H1 (cell line): Measurements from ENCODE around the gene FAH. TPM values are rescaled to one million over a fixed set of nuclear protein-coding genes. Genes with fewer than 3 reads are reported as not detected.

Source experiments
- CTCF ChIA-PET: fragments of 300-600 bp; sonication (Branson Sonifier 250); formaldehyde crosslinking; loops from one replicate; lab custom pipeline; 2021; ENCODE audit not compliant: partially characterized antibody; lab: Charles Lee
- POLR2A ChIA-PET: fragments of 300-600 bp; sonication (Branson Sonifier 250); formaldehyde crosslinking; loops from one replicate; lab custom pipeline; 2021; ENCODE audit warnings: inconsistent platforms; ENCODE audit not compliant: partially characterized antibody; lab: Charles Lee
- DNase-seq, 2 experiments: peaks; one replicate each; pipeline versions ENCODE4 v3.0.0 to v3.0.0-alpha.2; 2010 to 2022; ENCODE audit warnings: low spot score in 2 of 2, low read depth in 1 of 2, mixed read lengths in 1 of 2
- FAIRE-seq: peaks from 2 replicates; lab custom pipeline; 2011; peaks lifted over from hg19 to GRCh38; lab: Jason Lieb, UNC
- H2AFZ ChIP-seq: 2 replicates; pipeline ENCODE4 v1.8.1; 2012; ENCODE audit warnings: low read length, inconsistent platforms
- H2AK5ac ChIP-seq: 2 replicates; pipeline ENCODE4 v1.6.1; 2013; ENCODE audit warnings: low read depth, low read length
- H2BK120ac ChIP-seq: replicated peaks from 2 replicates; pipeline ENCODE3; 2013; ENCODE audit warnings: low read depth, low read length, inconsistent platforms
- H2BK12ac ChIP-seq: 2 replicates; pipeline ENCODE4 v1.6.1; 2013; ENCODE audit warnings: low read depth, low read length
- H2BK15ac ChIP-seq: 2 replicates; pipeline ENCODE4 v1.6.1; 2013; ENCODE audit warnings: low read length
- H2BK20ac ChIP-seq: 2 replicates; pipeline ENCODE4 v1.6.1; 2013; ENCODE audit warnings: low read length
- H2BK5ac ChIP-seq: 2 replicates; pipeline ENCODE4 v1.6.1; 2013; ENCODE audit warnings: low read depth, low read length
- H3K14ac ChIP-seq: 2 replicates; pipeline ENCODE4 v1.6.1; 2013; ENCODE audit warnings: inconsistent platforms; ENCODE audit not compliant: insufficient read length
- H3K18ac ChIP-seq: 2 replicates; pipeline ENCODE4 v1.6.1; 2013; ENCODE audit warnings: low read length; ENCODE audit errors: extremely low read depth
- H3K23ac ChIP-seq: 2 replicates; pipeline ENCODE4 v1.6.1; 2013; ENCODE audit warnings: inconsistent platforms; ENCODE audit not compliant: insufficient read length
- H3K23me2 ChIP-seq: 2 replicates; pipeline ENCODE4 v1.6.1; 2013; ENCODE audit warnings: low read depth, low read length
- H3K27ac ChIP-seq: 2 replicates; pipeline ENCODE4 v1.6.1; 2011; ENCODE audit warnings: low read depth, low read length, inconsistent platforms
- H3K27me3 ChIP-seq, 4 experiments: replicated peaks in 1 of 4; 1 replicate in 1 of 4; 2 replicates in 3 of 4; pipeline versions ENCODE4 v1.6.1 to v1.8.1; 2011 to 2013; ENCODE audit warnings: low read length in 3 of 4, mild to moderate bottlenecking in 3 of 4, inconsistent platforms in 2 of 4, mixed read lengths in 2 of 4, moderate library complexity in 1 of 4; ENCODE audit not compliant: control insufficient read depth in 3 of 4, insufficient read depth in 3 of 4; ENCODE audit errors: extremely low read depth in 1 of 4
- H3K36me3 ChIP-seq, 4 experiments: 2 replicates each; pipeline versions ENCODE4 v1.6.1 to v1.8.1; 2011 to 2013; ENCODE audit warnings: mild to moderate bottlenecking in 4 of 4, low read length in 3 of 4, moderate library complexity in 2 of 4, control low read depth in 1 of 4, inconsistent platforms in 1 of 4; ENCODE audit not compliant: insufficient read depth in 4 of 4, control insufficient read depth in 2 of 4
- H3K4ac ChIP-seq: replicated peaks from 2 replicates; pipeline ENCODE3; 2013; ENCODE audit warnings: low read length, low read depth, mixed read lengths, inconsistent platforms; ENCODE audit not compliant: insufficient read length
- H3K4me1 ChIP-seq, 4 experiments: replicated peaks in 1 of 4; 1 replicate in 1 of 4; 2 replicates in 3 of 4; pipeline versions ENCODE4 v1.6.1 to v1.8.1; 2011 to 2013; ENCODE audit warnings: low read length in 3 of 4, inconsistent platforms in 2 of 4, mixed read lengths in 1 of 4; ENCODE audit not compliant: insufficient read depth in 4 of 4, control insufficient read depth in 3 of 4
- H3K4me2 ChIP-seq, 2 experiments: 2 replicates each; pipeline versions ENCODE4 v1.6.1 to v1.8.1; 2011 to 2013; ENCODE audit warnings: low read depth in 2 of 2, low read length in 2 of 2, control low read depth in 1 of 2, inconsistent platforms in 1 of 2, mild to moderate bottlenecking in 1 of 2; ENCODE audit not compliant: insufficient read depth in 1 of 2
- H3K4me3 ChIP-seq, 4 experiments: fragments of 200-600, 300-600 bp in 1 of 4; sonication (generic), shearing (Covaris generic), sonication (Bioruptor Twin) in 1 of 4; 2 replicates each; pipeline versions ENCODE4 v1.5.1 to v1.8.1; 2011 to 2016; ENCODE audit warnings: low read length in 4 of 4, low read depth in 3 of 4, control low read depth in 2 of 4, inconsistent platforms in 2 of 4, mild to moderate bottlenecking in 2 of 4, mixed read lengths in 1 of 4, moderate library complexity in 1 of 4; ENCODE audit not compliant: insufficient read depth in 2 of 4; ENCODE audit errors: extremely low read depth in 1 of 4
- H3K56ac ChIP-seq: replicated peaks from 2 replicates; pipeline ENCODE3; 2013; ENCODE audit warnings: low read depth, mild to moderate bottlenecking, mixed read lengths, low read length, inconsistent platforms; ENCODE audit not compliant: insufficient read length
- H3K79me1 ChIP-seq: 2 replicates; pipeline ENCODE4 v1.6.1; 2013; ENCODE audit warnings: low read depth, low read length, control low read depth
- H3K79me2 ChIP-seq, 2 experiments: 2 replicates each; pipeline versions ENCODE4 v1.6.1 to v1.8.1; 2012 to 2013; ENCODE audit warnings: low read length in 2 of 2, mild to moderate bottlenecking in 2 of 2, inconsistent platforms in 1 of 2; ENCODE audit not compliant: insufficient read depth in 2 of 2, control insufficient read depth in 1 of 2
- H3K9ac ChIP-seq, 4 experiments: replicated peaks in 1 of 4; 1 replicate in 1 of 4; 2 replicates in 3 of 4; pipeline versions ENCODE4 v1.6.1 to v1.8.1; 2011 to 2013; ENCODE audit warnings: low read depth in 3 of 4, low read length in 3 of 4, control low read depth in 2 of 4, mild to moderate bottlenecking in 2 of 4, moderate library complexity in 2 of 4, inconsistent platforms in 1 of 4; ENCODE audit errors: extremely low read depth in 1 of 4
- H3K9me3 ChIP-seq, 2 experiments: 2 replicates each; pipeline versions ENCODE4 v1.6.1 to v1.8.1; 2012 to 2013; ENCODE audit warnings: mild to moderate bottlenecking in 2 of 2, moderate library complexity in 2 of 2, control low read depth in 1 of 2, inconsistent platforms in 1 of 2, low read depth in 1 of 2, low read length in 1 of 2, mixed read lengths in 1 of 2; ENCODE audit not compliant: insufficient read depth in 2 of 2
- H4K20me1 ChIP-seq, 2 experiments: replicated peaks in 1 of 2; 2 replicates each; pipeline versions ENCODE3 to v1.8.1; 2011 to 2013; ENCODE audit warnings: inconsistent platforms in 2 of 2, low read length in 2 of 2, mild to moderate bottlenecking in 1 of 2; ENCODE audit not compliant: insufficient read depth in 2 of 2, control insufficient read depth in 1 of 2
- H4K5ac ChIP-seq: 2 replicates; pipeline ENCODE4 v1.6.1; 2013; ENCODE audit warnings: low read length, low read depth, mixed read lengths, inconsistent platforms; ENCODE audit not compliant: insufficient read length
- H4K8ac ChIP-seq: 2 replicates; pipeline ENCODE4 v1.8.0; 2013; ENCODE audit warnings: mild to moderate bottlenecking, moderate library complexity, low read length, inconsistent platforms; ENCODE audit not compliant: insufficient read depth; ENCODE audit errors: extremely low read depth
- H4K91ac ChIP-seq: replicated peaks from 2 replicates; pipeline ENCODE3; 2013; ENCODE audit warnings: low read length, mixed read lengths, inconsistent platforms; ENCODE audit not compliant: insufficient read length
- BACH1 ChIP-seq: IDR thresholded peaks from 2 replicates; pipeline ENCODE4 v1.6.1; 2012; ENCODE audit warnings: low read length, improper control_type of control experiment
- EZH2 ChIP-seq: fragments of 200-600 bp; sonication (generic); IDR thresholded peaks from 2 replicates; pipeline ENCODE4 v1.7.1; 2012; ENCODE audit warnings: low read depth, mild to moderate bottlenecking, moderate library complexity, low read length, inconsistent platforms; ENCODE audit not compliant: severe bottlenecking
- MAFK ChIP-seq: IDR thresholded peaks from 2 replicates; pipeline ENCODE4 v1.6.1; 2012; ENCODE audit warnings: low read depth, mild to moderate bottlenecking, improper control_type of control experiment, low read length
- TAF7 ChIP-seq: optimal IDR thresholded peaks from 2 replicates; pipeline ENCODE3; 2011; ENCODE audit warnings: low read depth, mild to moderate bottlenecking, inconsistent platforms, low read length, moderate library complexity, borderline replicate concordance
- ZNF274 ChIP-seq: IDR thresholded peaks from 2 replicates; pipeline ENCODE4 v1.7.0; 2012; ENCODE audit warnings: low read length, borderline replicate concordance; ENCODE audit errors: extremely low read depth
- WGBS, 2 experiments: shearing (Covaris generic) in 1 of 2; methylation state at CpG; one replicate each; pipeline versions ENCODE4 v1.1.6 to v1.1.7; 2013 to 2015; ENCODE audit warnings: low lambda C conversion rate in 2 of 2, mixed read lengths in 2 of 2, inconsistent platforms in 1 of 2, low coverage in 1 of 2, missing lambda C conversion rate in 1 of 2; ENCODE audit not compliant: insufficient replicate concordance in 2 of 2, insufficient coverage in 1 of 2, insufficient read length in 1 of 2; ENCODE audit errors: extremely low coverage in 1 of 2, missing lambda C conversion rate in 1 of 2; 5-methylcytosine and 5-hydroxymethylcytosine counted together
- polyA plus RNA-seq, 7 experiments: library from polyadenylated mRNA; depleted of rRNA in 3 of 7; stranded (reverse) in 5 of 7; unstranded in 2 of 7; fragments of >200 nt in 5 of 7; fragments of 200-250 nt in 2 of 7; gene quantifications; 1 replicate in 5 of 7; 2 replicates in 1 of 7; 4 replicates in 1 of 7; pipeline versions ENCODE4 v1.2.1 to v1.2.3, GENCODE V29; 2011 to 2013; ENCODE audit warnings: missing spikeins in 2 of 7, mixed read lengths in 2 of 7
- total RNA-seq: library from RNA; stranded (reverse); fragmentation: NEBNext Ultra II Directional; extraction: Animal tissue kit (Norgen Biotek cat#: 25700); gene quantifications from 2 replicates; pipeline ENCODE4 v1.2.1, GENCODE V29; 2021

The FAH gene
- total and polyA plus RNA-seq, 2 of the 8 experiments (the other 6 are each of a cell fraction or from before 2014, with no cell fraction given): 20.0 to 21.7 TPM

DNA sequence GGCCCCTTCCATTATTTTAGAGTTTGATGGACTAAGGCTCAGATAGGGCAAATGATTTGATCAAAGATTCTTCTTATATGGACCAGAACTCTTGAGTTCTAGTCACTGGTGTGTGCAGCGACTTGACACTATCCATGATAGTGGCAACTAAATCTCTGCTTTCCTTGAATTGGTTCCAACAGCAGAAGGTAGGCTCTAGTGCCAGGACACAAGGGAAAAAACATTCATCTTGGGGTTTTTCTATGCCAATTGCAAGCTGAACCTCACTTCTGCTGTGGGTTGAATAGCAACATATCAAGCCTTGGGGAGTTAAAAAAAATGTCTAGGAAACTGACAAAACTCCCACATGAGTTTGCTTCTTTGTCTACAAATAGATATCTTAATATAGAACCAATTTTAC, 64.1 kb downstream of the FAH start:
- Histone ChIP-seq H3K18ac (no peak overlapping the region), H2BK20ac (no peak overlapping the region), H3K4me1 (no peaks in the 10 kb centered on the region), H2BK5ac (no peak overlapping the region), H3K9ac (no peak overlapping the region), H3K27ac (no peak overlapping the region), H3K56ac (no peak overlapping the region), H3K36me3 (no peaks in the 10 kb centered on the region), H4K8ac (no peak overlapping the region), H2BK15ac (no peak overlapping the region), H4K5ac (no peak overlapping the region), H4K20me1 (no peaks in the 10 kb centered on the region), H3K27me3 (no peaks in the 10 kb centered on the region), H2AFZ (no peak overlapping the region), H2BK12ac (no peak overlapping the region), H3K23me2 (no peaks in the 10 kb centered on the region), H4K91ac (no peak overlapping the region), H3K4me2 (no peak overlapping the region), H2AK5ac (no peak overlapping the region), H3K79me2 (no peaks in the 10 kb centered on the region), H3K9me3 (no peaks in the 10 kb centered on the region), H3K79me1 (no peaks in the 10 kb centered on the region), H3K4ac (no peak overlapping the region), H3K23ac (no peak overlapping the region), H2BK120ac (no peak overlapping the region), H3K14ac (no peak overlapping the region), H3K4me3 (no peak overlapping the region)
- ChIA-PET POLR2A (no interaction called here), CTCF (no interaction called here)
- TF ChIP-seq TAF7 (no peak), MAFK (no peak), ZNF274 (no peak), BACH1 (no peak), EZH2 (no peak)
- WGBS, 2 experiments: 89% methylated on average over 1 of the region's 1 CpG; no CpG with 5 or more reads in 1 of the 2 experiments
- FAIRE-seq (no peak), DNase-seq (no peak)
